ENCODE data around the gene ANXA2R. TPM values are rescaled to one million over a fixed set of nuclear protein-coding genes. Genes with fewer than 3 reads are reported as not detected.

ANXA2R gene
- total and polyA plus RNA-seq, 2 of the 4 experiments (the other 2 are of a cell fraction), result 1.3 to 3.6 TPM

- H3K36me3 ChIP-seq (ENCODE audit: control insufficient read depth, insufficient read depth, low read length), result no peaks in the 10 kb centered on the region
- H3K4me2 ChIP-seq (ENCODE audit: low read depth, low read length), result peak overlapping the region; percentile 87
- H2BK120ac ChIP-seq (ENCODE audit: low read depth, low read length), result peak overlapping the region; percentile 63; the same call in 1 of the 2 replicates
- ChIA-PET POLR2A (ENCODE audit: unreplicated experiment) (interaction anchor here (3.3 kb wide), 1 partner anchor 49 kb away, joined by 16 read pairs; no protein-coding TSS in a partner anchor), CTCF (no interaction called here)
- intact Hi-C loops (cut with micrococcal nuclease), result loop anchor here (5.0 kb wide), 1 partner anchor 1141 kb away; the partner anchor contains the start of gene RIMOC1
- peak overlapping the region; percentile 50; the same call in 1 of the 2 replicates for H3K56ac ChIP-seq (ENCODE audit: extremely low read depth, insufficient read depth, low read length)
- H3K18ac ChIP-seq (ENCODE audit: low read depth, low read length), result peak overlapping the region; percentile 78; the same call in 1 of the 2 replicates
- peak overlapping the region; percentile 36; the same call in 1 of the 2 replicates for H2AK5ac ChIP-seq (ENCODE audit: low read depth, low read length)
- H2BK5ac ChIP-seq (ENCODE audit: low read depth, low read length, poor library complexity, severe bottlenecking), result peak overlapping the region; percentile 92
- H3K14ac ChIP-seq (replicated peaks; ENCODE audit: low read depth, low read length), result peak overlapping the region; percentile 96
- H4K8ac ChIP-seq (ENCODE audit: low read depth in 2 of 2, low read length in 2 of 2), result peak overlapping the region in 1 of 2 experiments; percentile 65; a peak in 3 of 4 replicates
- peak overlapping the region; percentile 95 for H3K4me3 ChIP-seq (ENCODE audit: insufficient read depth, low read depth, low read length)
- TF ChIP-seq MAZ (IDR thresholded peaks at IDR 0.05; ENCODE audit: borderline replicate concordance, low read depth, low read length), result no peak
- no peak for TF ChIP-seq ELK1 (IDR thresholded peaks at IDR 0.05; ENCODE audit: borderline replicate concordance, low read depth, low read length)
- TF ChIP-seq FOS (IDR thresholded peaks at IDR 0.05; ENCODE audit: low read depth, low read length), result no peak
- TF ChIP-seq POLR2A (IDR thresholded peaks at IDR 0.05; ENCODE audit: low read depth, low read length), result no peak
- no peak for TF ChIP-seq CEBPB (IDR thresholded peaks at IDR 0.05; ENCODE audit: low read depth, low read length)
- TF ChIP-seq, protein P1, sequence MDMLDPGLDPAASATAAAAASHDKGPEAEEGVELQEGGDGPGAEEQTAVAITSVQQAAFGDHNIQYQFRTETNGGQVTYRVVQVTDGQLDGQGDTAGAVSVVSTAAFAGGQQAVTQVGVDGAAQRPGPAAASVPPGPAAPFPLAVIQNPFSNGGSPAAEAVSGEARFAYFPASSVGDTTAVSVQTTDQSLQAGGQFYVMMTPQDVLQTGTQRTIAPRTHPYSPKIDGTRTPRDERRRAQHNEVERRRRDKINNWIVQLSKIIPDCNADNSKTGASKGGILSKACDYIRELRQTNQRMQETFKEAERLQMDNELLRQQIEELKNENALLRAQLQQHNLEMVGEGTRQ (IDR thresholded peaks at IDR 0.05; ENCODE audit: low read depth, low read length), result no peak
- no peak for TF ChIP-seq NFE2L2 (IDR thresholded peaks at IDR 0.05; ENCODE audit: low read depth, low read length)
- TF ChIP-seq MAFK (IDR thresholded peaks at IDR 0.05; ENCODE audit: low read depth, low read length), result no peak
- TF ChIP-seq SMC3 (IDR thresholded peaks at IDR 0.05; ENCODE audit: low read depth, low read length), result no peak
- TF ChIP-seq RCOR1 (IDR thresholded peaks at IDR 0.05; ENCODE audit: insufficient replicate concordance, low read length), result no peak
- TF ChIP-seq CTCF (conservative IDR thresholded peaks at IDR 0.05; ENCODE audit: low read depth, low read length), result no peak
- no peak for TF ChIP-seq MXI1 (IDR thresholded peaks at IDR 0.05; ENCODE audit: borderline replicate concordance, low read depth, low read length)
- TF ChIP-seq CHD1 (IDR thresholded peaks at IDR 0.05; ENCODE audit: low read depth, low read length), result no peak
- H3K79me1 ChIP-seq (ENCODE audit: low read depth in 1 of 2, low read length in 2 of 2), result peaks cover 14 to 50% of the 10 kb centered on the region in 2 experiments
- WGBS, 2 experiments (ENCODE audit: extremely low coverage in 2 of 2, insufficient read length in 1 of 2), result no CpG with 5 or more reads among the region's 7 CpGs
- DNase-seq (no peak), ATAC-seq (ENCODE audit: low read depth) (no peak)
- peak overlapping the region; percentile 56; the same call in 1 of the 2 replicates for H4K91ac ChIP-seq (ENCODE audit: insufficient read depth, low read depth, low read length)
- H3K27ac ChIP-seq (ENCODE audit: insufficient read depth, low read length), result peak overlapping the region; percentile 88
- H3K23ac ChIP-seq (ENCODE audit: low read depth, low read length), result peak overlapping the region; percentile 97
- peaks cover 7% of the 10 kb centered on the region; the same call in 1 of the 2 replicates for H4K20me1 ChIP-seq (ENCODE audit: insufficient read depth, low read length)
- no peak overlapping the region for H2BK20ac ChIP-seq (ENCODE audit: low read depth, low read length)
- no peaks in the 10 kb centered on the region for H3K27me3 ChIP-seq (ENCODE audit: control insufficient read depth, insufficient read depth, low read length)
- no TSS peak for BruUV-seq (replicated peaks)
- H3K9me1 ChIP-seq (ENCODE audit: insufficient read depth, low read length), result 0 out of 2 replicates have a peak, but pooled peaks cover 5% of the 10 kb centered on the region
- peak overlapping the region; percentile 83 for H2AK9ac ChIP-seq (replicated peaks; ENCODE audit: low read depth, low read length, poor library complexity)
- in situ Hi-C loops (cut with MboI; ENCODE audit: low sequenced_read_pairs), result no loop called here
- no peaks in the 10 kb centered on the region for H3K9me3 ChIP-seq (ENCODE audit: control insufficient read depth, insufficient read depth, low read length)
- H2BK15ac ChIP-seq (ENCODE audit: low read depth, low read length), result no peak overlapping the region
- dilution Hi-C loops (cut with HindIII; ENCODE audit: low sequenced_read_pairs, unreplicated experiment), result no loop called here
- peaks cover 5% of the 10 kb centered on the region; the same call in 1 of the 2 replicates for H3K4me1 ChIP-seq (ENCODE audit: control insufficient read depth, insufficient read depth, low read length)
- peak overlapping the region; percentile 84 for H2AFZ ChIP-seq (replicated peaks; ENCODE audit: low read length, poor library complexity)
- peak overlapping the region; percentile 90 for H3K9ac ChIP-seq (ENCODE audit: low read depth, low read length)
- H3K4ac ChIP-seq (ENCODE audit: low read depth, low read length), result peak overlapping the region; percentile 95
- H4K5ac ChIP-seq (ENCODE audit: low read depth, low read length), result peak overlapping the region; percentile 80
Observed at GRCh38 chr5:43043400-43043756, 3.3 kb upstream of the ANXA2R start.
